C4-2B (cell line): Measurements from ENCODE around the gene ENDOU.

ENCODE experiments used
- CTCF ChIP-seq: fragments of 450-650 bp; conservative IDR thresholded peaks from 2 replicates; pipeline ENCODE4 v1.5.1; 2017; ENCODE audit warnings: mild to moderate bottlenecking
- ZFX ChIP-seq: fragments of 450-650 bp; IDR thresholded peaks from 2 replicates; pipeline ENCODE4 v1.6.1; 2017

- TF ChIP-seq CTCF (no peak), ZFX (no peak)
These were observed 29.6 kb upstream of the ENDOU start for GRCh38 chr12:47754881-47755280.
